GM10266 (cell line): ENCODE results near the gene CLTC.
"Not testable (repeated sequence)": the region's sequence is repeated elsewhere in the genome, so short reads cannot be mapped to it uniquely, and the experiment has no call there.

Source experiments
- DNase-seq: peaks from one replicate; pipeline ENCODE4 v3.0.0; 2012; ENCODE audit errors: extremely low spot score
- CTCF ChIP-seq: IDR thresholded peaks from 2 replicates; pipeline ENCODE4 v1.5.1; 2012; ENCODE audit warnings: mild to moderate bottlenecking, low read depth; ENCODE audit not compliant: control insufficient read depth, insufficient read depth; ENCODE audit errors: missing control alignments

The CLTC gene

GRCh38 chr17:59619298-59620063 is at the start of gene CLTC:
CLTC (plus strand) TSS chr17:59619895; CDS start chr17:59620132, 237 bp downstream.
- TF ChIP-seq CTCF: no peak
- DNase-seq: peak; percentile 78

DNA sequence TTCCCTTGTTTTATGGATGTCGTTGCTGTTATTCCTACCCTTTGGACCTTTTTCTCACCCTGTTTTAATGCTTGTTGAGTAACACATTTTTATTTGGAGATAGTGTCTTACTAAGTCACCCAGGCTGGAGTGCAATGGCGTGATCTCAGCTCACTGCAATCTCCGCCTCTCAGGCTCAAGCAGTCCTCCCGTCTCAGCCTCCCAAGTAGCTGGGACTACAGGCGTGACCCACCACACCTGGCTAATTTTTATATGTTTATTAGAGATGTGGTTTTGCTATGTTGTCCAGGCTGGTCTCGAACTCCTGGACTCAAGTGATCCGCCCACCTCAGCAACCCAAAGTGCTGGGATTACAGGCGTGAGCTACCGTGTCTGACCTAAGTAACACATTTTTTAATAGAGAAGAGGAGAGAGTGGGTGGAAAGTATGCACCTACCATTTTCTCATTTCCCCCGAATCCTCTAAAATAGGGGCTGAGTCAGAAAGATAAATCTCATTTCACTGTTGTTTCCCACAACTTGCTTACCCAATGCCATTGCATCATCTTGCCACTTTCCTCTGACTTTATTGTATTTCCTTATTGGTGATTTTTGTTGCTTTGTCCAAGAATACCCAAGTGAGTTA is 47.3 kb upstream of the CLTC start:
- no peak for TF ChIP-seq CTCF
- peak; percentile 53 for DNase-seq

GRCh38 chr17:59584168-59584567 is 35.5 kb upstream of the CLTC start:
- not testable (repeated sequence) for DNase-seq

DNA sequence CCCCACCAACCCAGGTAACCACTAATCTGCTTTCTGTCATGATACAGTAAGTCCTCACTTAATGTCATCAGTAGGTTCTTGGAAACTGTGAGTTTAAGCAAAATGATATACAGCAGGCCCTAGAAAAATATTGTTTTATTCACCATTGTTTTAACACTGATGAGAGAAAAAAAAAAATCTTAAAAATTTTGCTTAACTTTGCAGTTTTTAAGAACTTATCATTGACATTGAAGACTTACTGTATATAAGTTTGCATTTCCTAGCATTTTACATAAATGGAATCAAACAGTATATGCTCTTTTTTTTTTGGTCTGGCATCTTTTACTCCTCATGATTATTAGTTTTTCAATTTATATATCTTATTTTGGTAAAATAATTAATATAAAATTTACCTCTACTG is 19.5 kb upstream of the CLTC start:
- no peak for TF ChIP-seq CTCF
- DNase-seq: no peak

DNA sequence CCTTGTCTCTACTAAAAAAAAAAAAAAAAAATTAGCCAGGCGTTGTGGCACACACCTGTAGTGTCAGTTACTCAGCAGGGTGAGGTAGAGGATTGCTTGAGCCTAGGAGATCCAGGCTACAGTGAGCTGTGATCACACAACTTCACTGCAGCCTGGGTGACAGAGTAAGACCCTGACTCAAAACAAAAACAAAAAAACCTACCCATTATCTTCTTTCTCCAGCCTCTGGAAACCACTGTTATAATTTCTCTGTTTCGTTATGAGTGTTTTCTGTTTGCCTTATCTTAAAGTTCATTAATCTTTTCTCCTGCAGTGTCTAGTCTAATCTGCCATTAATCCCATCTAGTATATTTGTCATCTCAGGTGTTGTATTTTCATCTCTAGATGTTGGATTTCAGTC is 18.6 kb upstream of the CLTC start:
- TF ChIP-seq CTCF: no peak
- DNase-seq: peak; percentile 20

DNA sequence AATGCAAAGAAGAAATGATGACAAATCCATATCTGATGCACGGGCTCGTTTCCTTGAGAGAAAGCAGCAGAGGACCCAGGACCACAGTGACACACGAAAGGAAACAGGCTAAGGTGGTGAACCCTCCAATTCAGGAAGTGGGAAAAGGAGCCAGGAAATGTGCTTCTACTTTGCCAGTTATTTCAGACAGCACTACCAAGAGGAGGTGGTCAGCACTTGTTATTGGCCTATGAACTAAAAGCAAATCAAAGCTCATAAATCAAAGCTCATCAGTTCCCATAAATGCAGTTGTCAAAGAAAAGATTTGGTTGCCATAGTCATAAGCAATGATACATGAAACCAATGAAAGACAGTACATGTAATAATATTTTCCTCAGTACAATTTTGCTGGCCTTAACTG is 12.6 kb upstream of the CLTC start:
- DNase-seq: no peak
- TF ChIP-seq CTCF: no peak

DNA sequence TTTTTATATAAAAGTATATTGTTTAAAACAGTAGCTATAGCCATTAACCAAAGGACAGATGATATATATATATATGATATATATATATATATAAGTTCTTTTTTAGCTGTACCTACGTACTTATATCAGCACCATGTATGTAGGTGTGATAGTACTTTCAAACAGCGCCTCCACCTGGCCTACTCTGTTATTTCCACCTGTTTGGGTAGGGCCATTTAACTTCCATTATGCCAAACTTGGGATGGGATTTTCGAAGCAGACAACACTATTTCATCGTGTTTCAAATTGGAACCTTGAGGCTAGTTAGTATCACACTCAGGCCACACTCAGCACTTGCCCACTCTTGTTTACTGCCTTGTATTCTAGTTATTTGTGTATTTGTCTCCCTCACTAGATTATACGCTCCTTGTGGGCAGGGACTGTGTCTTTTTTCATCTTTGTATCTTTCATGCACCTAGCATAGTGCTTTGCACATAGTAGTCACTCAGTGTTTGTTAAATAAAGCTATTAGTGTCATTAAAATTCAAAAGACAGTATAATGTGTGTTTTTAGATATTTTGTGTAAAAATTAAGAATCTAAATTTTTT is 11.8 kb upstream of the CLTC start:
- no peak for DNase-seq
- TF ChIP-seq CTCF: peak; percentile 33

- no peak for TF ChIP-seq CTCF
- no peak for DNase-seq
Measured at GRCh38 chr17:59611503-59611902, 8.2 kb upstream of the CLTC start.
